GM19372 (cell line): ENCODE results near the gene FAM120B.
"Not testable (repeated sequence)": the region's sequence is repeated elsewhere in the genome, so short reads cannot be mapped to it uniquely, and the experiment has no call there.

Experiments
- ATAC-seq: cut with Tn5 transposase; IDR thresholded peaks from one replicate; pipeline ENCODE4 v1.9.1; 2021; ENCODE audit warnings: mild to moderate bottlenecking, low read depth, moderate library complexity; ENCODE audit not compliant: unreplicated experiment

The FAM120B gene

DNA sequence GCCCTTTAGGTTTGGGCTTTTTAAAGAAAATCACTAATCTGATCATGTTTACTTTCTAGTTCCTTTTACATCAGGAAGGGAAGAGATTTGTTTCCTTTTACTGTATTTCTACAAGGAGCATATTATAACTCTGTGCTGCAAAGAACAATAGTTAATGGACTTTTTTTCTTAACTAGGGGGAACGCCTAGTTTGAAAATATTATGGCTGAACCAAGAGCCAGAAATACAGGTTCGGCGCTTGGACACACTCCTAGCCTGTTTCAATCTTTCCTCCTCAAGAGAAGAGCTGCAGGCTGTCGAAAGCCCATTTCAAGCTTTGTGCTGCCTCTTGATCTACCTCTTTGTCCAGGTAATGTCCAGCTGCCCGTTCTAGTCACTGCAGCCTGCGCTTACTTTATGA, 41.4 kb downstream of the FAM120B start:
- ATAC-seq = no peak

DNA sequence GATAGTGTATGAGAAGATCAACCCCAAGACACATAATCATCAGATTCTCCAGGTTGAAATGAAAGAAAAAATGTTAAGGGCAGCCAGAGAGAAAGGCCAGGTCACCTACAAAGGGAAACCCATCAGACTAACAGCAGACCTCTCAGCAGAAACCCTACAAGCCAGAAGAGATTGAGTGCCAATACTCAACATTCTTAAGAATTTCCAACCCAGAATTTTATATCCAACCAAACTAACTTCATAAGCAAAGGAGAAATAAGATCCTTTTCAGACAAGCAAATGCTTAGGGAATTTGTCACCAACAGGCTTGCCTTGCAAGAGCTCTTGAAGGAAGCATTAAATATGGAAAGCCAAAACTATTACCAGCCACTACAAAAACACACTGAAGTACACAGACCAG, 44.9 kb downstream of the FAM120B start:
- not testable (repeated sequence) for ATAC-seq

DNA sequence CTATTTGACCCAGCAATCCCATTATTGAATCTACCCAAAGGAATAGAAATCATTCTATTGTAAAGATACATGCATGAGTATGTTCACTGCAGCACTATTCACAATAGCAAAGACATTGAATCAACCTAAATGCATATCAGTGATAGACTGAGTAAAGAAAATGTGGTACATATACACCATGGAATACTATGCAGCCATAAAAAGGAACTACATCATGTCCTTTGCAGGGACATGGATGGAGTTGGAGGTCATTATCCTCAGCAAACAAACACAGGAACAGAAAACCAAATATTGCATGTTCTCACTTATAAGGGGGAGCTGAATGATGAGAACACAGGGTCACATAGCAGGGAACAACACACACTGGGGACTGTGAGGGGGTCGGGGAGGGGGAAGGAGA, 48.6 kb downstream of the FAM120B start:
- ATAC-seq = not testable (repeated sequence)

DNA sequence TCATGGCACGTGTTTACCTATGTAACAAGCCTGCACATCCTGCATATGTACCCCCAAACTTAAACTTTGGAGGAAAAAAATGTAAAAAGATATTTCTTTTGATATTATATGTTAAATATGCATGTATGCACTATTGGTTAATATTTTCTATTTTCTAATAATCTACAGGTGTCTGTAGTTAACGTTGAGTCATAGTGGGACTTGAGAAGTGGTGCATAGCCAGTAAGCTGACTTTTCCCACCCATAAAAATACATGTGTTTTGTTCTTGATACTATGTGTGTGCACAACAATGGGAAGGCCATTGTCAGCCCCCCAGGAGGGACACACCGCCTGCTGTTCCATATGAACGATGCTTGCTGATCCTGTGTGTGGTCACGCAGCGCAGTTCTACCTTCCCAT, 49.1 kb downstream of the FAM120B start:
- ATAC-seq = no peak

DNA sequence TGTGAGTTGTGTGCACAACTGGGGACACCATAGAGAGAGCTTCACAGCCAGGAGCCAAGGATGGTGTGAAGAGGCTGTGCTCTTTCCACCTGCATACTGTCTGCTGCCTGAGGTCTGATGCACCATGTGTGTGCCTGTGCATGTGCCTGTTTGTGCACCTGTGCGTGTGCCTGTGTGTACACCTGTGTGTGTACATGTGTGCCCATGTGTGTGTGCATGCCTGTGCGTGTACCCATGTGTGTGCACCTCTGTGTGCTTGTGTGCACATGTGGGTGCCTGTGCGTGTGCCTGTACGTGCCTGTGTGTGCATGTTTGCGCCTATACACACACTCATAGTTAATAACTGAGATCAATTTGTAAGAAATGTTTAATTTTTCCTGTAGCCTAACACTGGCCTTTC, 51.3 kb downstream of the FAM120B start:
- no peak for ATAC-seq

DNA sequence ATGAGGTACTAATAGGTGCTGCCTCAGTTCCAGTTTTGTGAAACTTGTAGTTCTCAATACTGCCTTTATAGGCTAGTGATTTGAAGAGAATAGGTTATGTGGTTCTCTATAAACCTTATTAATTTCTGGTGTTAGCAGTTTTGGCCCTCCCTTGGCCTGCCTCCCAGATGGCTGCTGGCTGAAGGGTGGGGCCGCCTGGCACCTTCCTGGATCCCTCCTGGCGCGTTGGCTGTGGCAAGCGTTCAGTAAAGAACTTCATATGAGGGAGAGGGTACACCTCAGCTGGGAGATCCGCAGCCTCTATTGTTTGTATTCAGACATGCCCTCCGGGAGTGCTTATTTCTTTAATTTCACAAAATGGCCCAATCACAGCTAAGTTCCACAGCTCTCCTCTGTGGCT, 51.9 kb downstream of the FAM120B start:
- no peak for ATAC-seq

DNA sequence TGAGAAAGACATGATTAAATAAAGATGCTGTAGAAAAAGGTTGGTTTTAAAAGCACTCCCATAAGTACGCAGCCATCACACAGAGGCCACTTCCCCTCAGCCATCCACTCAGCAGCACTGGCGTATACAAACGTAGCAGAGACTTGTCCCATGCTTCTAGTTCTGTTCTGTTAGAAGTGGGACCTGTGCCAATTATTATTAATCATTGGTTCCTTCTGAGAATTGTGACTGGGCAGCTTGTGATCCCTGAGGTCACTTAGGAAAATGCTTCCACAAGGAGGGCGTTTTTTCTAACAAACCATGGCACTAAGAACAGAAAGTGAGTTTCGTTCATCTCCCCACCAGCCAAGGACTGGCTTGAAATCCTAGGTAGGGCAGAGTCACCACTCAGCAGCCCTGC, 53.9 kb downstream of the FAM120B start:
- ATAC-seq = no peak

DNA sequence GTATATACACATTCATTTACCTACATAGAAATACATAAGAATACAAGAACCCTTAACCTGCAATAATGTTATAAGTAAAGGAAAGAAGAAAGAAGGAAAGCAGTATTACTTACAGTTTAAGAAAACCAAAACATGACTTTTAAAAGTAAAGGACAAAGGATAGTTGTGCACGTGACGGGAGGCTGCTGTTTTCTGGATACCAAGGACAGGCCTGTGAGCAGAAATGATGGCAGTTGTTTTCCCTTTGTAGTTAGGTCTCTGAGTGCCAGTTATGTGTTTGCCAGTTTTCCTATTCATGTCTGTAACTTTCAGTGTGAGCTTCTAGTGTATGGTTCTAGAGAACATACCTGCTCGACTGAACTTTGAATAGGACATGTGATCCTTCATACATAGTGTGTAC, 54.8 kb downstream of the FAM120B start:
- no peak for ATAC-seq

DNA sequence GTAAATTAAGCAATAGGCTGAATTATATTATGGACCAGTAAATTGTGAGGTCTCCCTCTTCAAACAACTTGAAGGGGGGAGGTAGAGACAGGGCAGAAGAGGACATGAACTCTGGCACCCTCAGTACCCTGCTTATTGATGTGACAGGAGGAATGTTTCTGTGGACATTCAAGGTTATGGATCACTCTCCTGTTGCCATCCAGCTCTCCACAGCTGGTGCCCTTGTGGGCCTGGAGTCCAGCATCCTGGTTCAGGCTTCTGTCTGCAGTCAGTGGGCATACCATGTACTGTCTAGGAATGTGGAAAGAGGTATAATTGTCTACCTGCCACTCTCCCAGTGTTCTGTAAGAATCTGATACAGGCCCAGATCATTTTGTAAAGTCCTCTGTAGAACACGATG, 55.6 kb downstream of the FAM120B start:
- ATAC-seq = no peak

DNA sequence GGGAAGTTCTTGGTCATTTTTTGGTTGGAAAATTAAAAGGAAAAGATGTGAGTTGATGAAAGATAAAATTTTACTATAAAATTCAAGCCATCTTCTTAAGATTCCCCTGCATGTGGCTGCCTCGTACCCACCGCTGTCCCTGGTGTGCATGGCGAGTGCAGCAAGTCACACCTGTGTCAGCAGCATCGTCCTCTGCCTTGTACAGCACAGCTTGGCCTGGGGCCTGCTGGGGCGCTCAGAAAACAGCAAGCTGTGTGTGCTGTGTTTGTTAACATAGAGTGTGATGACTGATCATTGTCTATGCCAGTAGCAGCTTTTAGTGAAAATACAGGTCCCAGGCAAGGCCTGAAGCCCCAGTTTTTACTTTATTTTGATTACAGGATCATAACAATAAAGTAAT, 56.7 kb downstream of the FAM120B start:
- ATAC-seq = no peak

DNA sequence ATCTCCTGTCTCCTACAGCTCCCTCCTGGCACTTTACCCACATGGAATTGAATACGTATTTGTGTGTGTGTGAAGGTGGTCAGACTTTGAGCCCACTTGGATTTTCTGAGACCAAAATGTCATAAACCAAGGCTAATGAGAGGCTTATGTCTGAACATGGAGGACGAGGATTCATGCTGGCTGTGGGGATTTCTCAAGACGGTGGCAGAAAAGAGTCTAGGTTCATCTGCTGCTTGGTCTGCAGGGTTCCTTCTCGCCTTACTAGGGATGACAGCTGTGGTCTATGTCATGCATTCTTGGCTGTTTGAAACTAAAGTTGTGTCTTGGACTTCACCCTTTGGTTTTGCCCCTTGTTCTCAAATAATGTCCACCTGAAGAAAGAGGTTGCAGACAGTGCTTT, 58.6 kb downstream of the FAM120B start:
- ATAC-seq = no peak

DNA sequence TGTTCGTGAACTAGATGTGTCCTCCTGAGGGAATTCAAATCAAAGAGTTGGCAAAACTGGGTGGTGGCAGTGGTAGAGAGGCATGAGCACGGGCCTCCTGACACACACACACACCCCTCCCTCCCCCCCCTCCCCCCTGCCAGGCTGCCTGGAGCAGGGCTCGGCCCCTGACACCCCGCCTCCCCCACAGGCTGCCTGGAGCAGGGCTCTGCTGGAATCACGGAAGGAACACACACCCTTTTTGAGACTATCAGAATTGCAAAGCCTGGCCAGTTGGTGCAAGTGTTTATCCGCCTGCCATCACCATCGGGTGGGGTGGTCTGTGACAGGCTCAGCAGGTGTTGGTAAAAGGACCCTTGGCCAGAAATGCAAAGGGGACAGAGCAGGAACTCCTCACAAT, 59.0 kb downstream of the FAM120B start:
- no peak for ATAC-seq

DNA sequence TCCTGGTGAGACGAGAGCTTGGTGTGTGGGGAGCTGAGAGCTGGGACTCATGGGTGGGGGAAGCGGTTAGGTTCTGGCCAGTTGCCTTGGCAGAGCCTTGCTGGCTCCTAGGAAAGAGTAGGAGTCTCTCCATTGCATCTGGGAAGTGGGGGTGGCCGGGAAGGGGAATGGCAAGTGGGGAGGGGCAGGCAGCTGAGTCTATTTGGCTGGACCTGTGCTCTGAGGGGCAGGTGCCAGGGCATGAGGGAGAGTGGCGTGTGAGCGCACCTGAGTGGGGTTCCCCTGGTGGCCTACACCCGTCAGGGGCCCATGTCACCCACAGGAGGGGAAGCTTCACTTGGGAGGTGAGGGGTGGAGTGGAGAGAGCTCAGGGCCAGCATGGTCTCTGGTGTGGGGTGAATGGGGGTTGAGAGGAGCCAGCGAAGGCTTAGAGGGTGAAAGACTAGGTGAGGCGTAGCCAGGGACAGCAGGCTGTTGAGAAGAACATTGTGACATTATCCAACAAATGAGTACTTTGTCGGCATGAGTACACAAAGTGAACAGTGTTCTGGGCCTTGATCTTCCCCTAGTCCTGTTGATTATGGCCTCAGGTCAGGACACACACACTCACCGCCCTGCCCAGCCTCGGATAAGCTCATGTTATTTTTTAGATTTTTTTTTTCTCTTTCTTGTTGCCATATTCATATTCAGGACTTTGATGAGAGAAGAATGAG, 59.8 kb downstream of the FAM120B start:
- ATAC-seq = no peak

DNA sequence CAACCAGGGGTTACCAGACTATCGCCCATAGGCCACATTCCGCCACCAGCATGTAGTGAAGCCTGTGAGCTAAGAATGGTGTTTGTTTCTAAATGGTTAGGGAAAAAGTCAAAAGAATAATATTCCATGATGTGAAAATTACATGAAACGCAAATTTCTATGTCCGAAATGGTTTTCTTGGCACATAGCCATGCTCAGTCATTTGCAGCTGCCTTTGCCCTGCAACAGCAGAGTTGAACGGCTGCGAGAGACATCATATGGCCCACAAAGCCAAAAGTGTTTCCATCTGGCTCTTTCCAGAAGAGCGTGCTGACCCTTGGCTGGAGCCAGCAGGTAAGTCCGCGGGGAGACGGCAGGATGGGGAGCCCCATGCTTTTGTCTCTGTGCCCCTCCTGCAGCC, 60.7 kb downstream of the FAM120B start:
- no peak for ATAC-seq

DNA sequence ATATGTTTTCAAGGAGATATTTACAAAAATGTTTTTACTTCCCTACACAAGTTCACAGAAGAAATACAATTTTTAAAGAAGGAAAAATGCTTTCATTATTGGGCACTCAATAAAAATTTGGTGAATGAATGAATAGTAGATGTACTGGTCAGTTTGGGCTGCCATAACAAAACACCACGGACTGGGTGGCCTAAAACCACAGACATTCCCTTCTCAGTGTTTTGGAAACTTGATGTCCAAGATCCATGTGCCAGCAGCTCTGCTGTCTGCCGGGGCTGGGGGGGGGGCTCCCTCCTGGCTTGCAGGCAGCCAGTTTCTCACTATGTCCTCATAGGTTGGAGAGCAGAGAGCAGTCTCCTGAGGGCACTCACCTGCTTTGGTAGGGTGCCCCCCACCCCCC, 62.0 kb downstream of the FAM120B start:
- no peak for ATAC-seq

DNA sequence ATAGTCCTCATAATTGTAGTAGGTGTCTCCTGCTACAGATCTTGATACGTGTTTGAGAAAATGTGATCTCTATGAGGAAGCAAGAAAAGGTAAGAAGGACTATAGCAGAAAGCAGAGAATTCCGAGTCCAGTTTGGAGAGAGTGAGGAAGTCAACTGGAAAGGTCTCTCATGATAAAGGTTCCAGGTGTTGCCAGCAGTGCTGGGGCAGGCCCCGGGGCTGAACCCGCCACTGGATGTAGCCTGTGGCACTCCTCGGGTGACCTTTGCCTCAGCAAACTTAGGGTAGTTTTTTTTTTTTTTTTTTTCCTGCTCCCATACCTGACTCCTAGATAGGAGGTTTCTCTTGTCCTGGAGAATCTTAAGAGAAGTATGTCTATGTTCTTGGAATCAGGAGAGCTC, 62.8 kb downstream of the FAM120B start:
- no peak for ATAC-seq

DNA sequence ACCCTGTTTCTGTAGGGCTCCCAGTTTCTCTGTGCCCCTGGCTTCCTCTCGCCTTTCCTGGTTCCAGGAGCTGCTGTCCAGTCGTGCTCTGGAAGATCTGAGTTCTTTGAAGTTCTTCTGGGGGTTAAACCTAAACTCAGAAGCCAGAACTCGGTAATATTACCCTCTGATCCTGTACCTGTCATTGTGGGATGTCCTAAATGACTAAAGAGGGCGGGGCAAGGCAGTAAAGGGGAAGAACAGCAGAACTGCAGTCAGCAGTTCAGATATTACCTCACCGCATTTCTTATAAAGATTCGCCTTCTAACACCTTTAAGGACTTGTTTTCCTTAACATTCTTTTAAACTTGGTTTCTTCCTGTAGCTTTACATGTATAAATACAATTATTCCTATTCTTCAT, 63.9 kb downstream of the FAM120B start:
- no peak for ATAC-seq

DNA sequence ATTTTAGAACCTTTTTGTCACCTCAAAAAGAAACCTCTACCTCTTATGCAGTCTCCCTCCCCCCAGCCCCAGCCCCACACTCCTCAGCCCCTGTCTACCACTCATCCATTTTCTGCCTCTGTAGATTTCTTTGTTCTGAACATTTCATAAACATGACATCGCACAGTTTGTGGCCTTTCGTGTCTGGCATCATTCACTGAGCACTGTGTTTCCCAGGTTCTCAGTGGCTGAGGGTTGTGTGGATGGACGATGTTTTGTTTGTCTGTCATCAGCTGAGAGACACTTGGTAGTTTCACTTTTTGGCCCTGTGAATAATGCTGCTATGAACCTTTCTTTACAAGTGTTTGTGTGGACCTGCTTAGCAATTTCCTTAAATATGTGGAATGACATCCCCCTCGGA, 64.5 kb downstream of the FAM120B start:
- no peak for ATAC-seq

DNA sequence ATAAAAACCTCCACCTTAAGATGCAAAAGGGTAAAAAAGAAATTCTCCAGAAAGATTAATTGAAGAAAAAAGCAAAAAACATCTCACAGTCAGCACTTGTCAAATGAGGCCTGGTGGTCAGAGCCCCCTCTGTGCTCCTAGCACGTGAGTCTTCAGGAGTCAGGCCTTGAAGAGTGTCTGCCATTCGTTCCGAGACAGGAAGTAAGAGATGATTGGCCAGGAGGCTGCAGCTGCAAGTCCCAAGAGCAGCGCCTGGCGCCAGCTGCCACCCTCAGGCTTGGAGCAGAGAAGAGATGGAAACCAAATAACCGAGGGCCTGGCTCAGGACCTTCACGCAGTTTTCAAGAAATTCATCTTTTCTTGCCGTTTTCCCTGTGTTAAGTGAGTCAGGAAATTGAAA, 65.0 kb downstream of the FAM120B start:
- no peak for ATAC-seq

DNA sequence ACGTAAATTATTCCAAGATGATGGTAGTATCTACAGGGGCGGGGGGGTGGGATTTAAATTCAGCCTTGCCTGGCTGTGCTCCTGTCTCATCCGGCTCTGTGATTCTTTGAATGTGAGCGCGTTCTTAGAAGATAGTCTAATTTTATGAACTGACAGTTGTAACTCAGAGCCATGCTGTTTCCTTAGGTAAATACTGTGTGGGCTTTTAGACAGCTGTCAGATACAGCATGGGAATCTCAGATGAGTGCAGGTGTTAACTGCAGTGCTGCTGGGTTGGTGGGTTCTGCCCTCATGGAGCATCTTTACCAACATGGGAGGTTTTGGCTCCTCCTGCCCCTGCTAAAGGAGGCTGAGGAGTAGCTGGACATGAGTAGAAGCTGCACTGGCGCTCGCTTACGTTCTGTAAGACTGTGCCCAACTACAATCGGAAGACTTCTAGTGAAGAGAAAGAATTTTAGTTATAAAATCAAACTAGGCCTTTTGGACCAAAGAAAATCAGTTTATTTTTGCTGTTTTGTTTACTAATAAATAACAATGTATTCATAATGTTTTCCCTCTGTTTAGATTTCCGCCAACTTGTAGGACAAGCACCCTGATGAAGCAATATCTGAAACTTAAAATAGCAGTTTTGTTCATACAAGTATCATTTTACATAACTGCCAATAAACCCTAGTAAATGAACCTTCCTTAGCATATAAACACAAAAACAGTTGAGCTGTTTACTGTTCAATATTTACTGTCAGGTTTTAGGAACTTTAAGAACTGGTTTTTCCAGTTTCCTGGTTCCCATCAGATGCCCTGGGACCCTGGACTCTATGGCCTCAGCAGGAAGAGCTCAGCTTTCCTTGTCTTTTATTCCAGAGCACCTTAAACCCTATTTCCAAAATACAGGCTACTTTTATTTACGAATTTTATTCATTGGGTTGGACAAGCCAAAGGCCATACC, 66.1 kb downstream of the FAM120B start:
- no peak for ATAC-seq

DNA sequence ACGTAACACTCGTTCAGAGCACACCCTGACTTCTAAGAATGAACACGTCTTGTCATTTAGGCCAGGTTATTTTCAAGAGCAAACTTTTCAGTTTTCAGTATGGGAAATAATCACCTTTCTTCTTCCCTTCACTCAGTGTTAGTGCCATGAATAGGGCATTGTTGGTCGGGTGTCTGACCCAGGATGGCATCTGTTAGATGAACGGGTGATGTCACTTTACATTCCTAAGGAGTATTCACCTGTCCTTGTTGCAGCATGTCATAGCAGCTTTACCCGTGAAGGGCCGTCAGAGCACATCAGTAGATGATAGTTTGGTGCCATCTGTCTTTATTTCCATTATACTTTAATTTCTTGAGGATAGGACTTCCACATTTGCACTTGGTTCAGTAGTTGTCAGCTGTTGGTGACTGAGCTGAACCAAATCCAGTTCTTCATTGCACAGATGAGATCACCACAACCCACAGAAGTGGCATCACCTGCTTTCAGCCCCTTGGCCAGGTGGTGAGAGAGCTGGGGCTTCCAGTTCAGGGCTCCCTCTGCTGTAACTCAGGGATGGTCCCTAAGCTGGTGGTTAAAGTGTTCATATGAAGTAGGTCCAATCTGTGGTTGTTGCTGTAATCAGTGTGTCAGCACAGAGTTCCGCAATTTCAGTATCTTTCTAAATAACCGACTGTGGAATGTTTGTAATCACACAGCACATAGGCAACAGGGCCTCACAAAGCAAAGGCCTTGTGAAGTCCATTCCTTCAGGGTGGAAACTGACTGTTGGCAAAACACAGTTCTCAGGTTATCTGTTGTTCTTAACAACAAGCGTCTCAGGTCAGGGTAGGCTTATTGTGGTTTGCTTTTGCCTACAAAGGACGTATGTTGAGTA, 68.2 kb downstream of the FAM120B start:
- no peak for ATAC-seq
